ENCODE measurements around the gene ZNF85.
"Not testable (repeated sequence)": the region's sequence is repeated elsewhere in the genome, so short reads cannot be mapped to it uniquely, and the experiment has no call there.

ZNF85 gene

GRCh38 chr19:20923077-20923871 lies at the start of gene ZNF85:
Gene ZNF85 (plus strand): TSS chr19:20923251. CDS start chr19:20923401, 150 bp downstream.
- Mint-ChIP-seq H3K9me3 (peaks cover 78% of the 10 kb centered on the region), H3K4me3 (peak within 1 kb of the TSS; percentile 98), H3K27ac (peak within 1 kb of the TSS; percentile 100), H3K4me1 (peaks cover 22% of the 10 kb centered on the region), H3K27me3 (ENCODE audit: low read depth, poor library complexity) (peaks cover 2% of the 10 kb centered on the region), H3K36me3 (ENCODE audit: low read depth) (peaks cover 51% of the 10 kb centered on the region)
- TF ChIP-seq CTCF (IDR thresholded peaks at IDR 0.05) = no peak
- DNase-seq = peak; percentile 83

GRCh38 chr19:20879501-20879900 lies 43.5 kb upstream of the ZNF85 start:
- no peak overlapping the region for H3K4me3 Mint-ChIP-seq
- no peaks in the 10 kb centered on the region for H3K36me3 Mint-ChIP-seq (ENCODE audit: low read depth)
- H3K27ac Mint-ChIP-seq = no peak overlapping the region
- peaks cover 100% of the 10 kb centered on the region for H3K9me3 Mint-ChIP-seq
- DNase-seq = no peak
- H3K4me1 Mint-ChIP-seq = no peaks in the 10 kb centered on the region
- H3K27me3 Mint-ChIP-seq (ENCODE audit: low read depth, poor library complexity) = no peaks in the 10 kb centered on the region
- no peak for TF ChIP-seq CTCF (IDR thresholded peaks at IDR 0.05)

- peaks cover 8% of the 10 kb centered on the region for H3K27me3 Mint-ChIP-seq (ENCODE audit: low read depth, poor library complexity)
- no peak for DNase-seq
- H3K4me1 Mint-ChIP-seq = no peaks in the 10 kb centered on the region
- no peak overlapping the region for H3K4me3 Mint-ChIP-seq
- no peak overlapping the region for H3K27ac Mint-ChIP-seq
- TF ChIP-seq CTCF (IDR thresholded peaks at IDR 0.05) = no peak
- H3K36me3 Mint-ChIP-seq (ENCODE audit: low read depth) = no peaks in the 10 kb centered on the region
- peaks cover 88% of the 10 kb centered on the region for H3K9me3 Mint-ChIP-seq
Measured at GRCh38 chr19:20912973-20913372, 10.1 kb upstream of the ZNF85 start.

- Mint-ChIP-seq H3K36me3 (ENCODE audit: low read depth) (peaks cover 73% of the 10 kb centered on the region), H3K4me3 (peak overlapping the region; percentile 44), H3K9me3 (peaks cover 83% of the 10 kb centered on the region), H3K27me3 (ENCODE audit: low read depth, poor library complexity) (peaks cover 2% of the 10 kb centered on the region), H3K4me1 (peaks cover 22% of the 10 kb centered on the region), H3K27ac (no peak overlapping the region)
- TF ChIP-seq CTCF (IDR thresholded peaks at IDR 0.05) = no peak
- no peak for DNase-seq
Measured at GRCh38 chr19:20925481-20925880, 2.4 kb downstream of the ZNF85 start.

GRCh38 chr19:20926796-20927195 lies 3.7 kb downstream of the ZNF85 start:
- TF ChIP-seq CTCF (IDR thresholded peaks at IDR 0.05) = no peak
- Mint-ChIP-seq H3K27me3 (ENCODE audit: low read depth, poor library complexity) (peaks cover 2% of the 10 kb centered on the region), H3K27ac (no peak overlapping the region), H3K4me1 (peaks cover 22% of the 10 kb centered on the region), H3K36me3 (ENCODE audit: low read depth) (peaks cover 86% of the 10 kb centered on the region), H3K4me3 (no peak overlapping the region), H3K9me3 (peaks cover 83% of the 10 kb centered on the region)
- no peak for DNase-seq

GRCh38 chr19:20928371-20928770 lies 5.3 kb downstream of the ZNF85 start:
- no peak for TF ChIP-seq CTCF (IDR thresholded peaks at IDR 0.05)
- Mint-ChIP-seq H3K4me3 (no peak overlapping the region), H3K27me3 (ENCODE audit: low read depth, poor library complexity) (peaks cover 2% of the 10 kb centered on the region), H3K9me3 (peaks cover 92% of the 10 kb centered on the region), H3K27ac (no peak overlapping the region), H3K36me3 (ENCODE audit: low read depth) (peaks cover 100% of the 10 kb centered on the region), H3K4me1 (peaks cover 14% of the 10 kb centered on the region)
- no peak for DNase-seq

- not testable (repeated sequence) for H3K4me1 Mint-ChIP-seq; DNase-seq; H3K4me3 Mint-ChIP-seq; H3K27ac Mint-ChIP-seq; H3K27me3 Mint-ChIP-seq (ENCODE audit: low read depth, poor library complexity)
- peaks cover 78% of the 10 kb centered on the region for H3K9me3 Mint-ChIP-seq
- peaks cover 100% of the 10 kb centered on the region for H3K36me3 Mint-ChIP-seq (ENCODE audit: low read depth)
Measured at GRCh38 chr19:20936322-20936947, 13.4 kb downstream of the ZNF85 start.

GRCh38 chr19:20952561-20953095 lies 29.6 kb downstream of the ZNF85 start:
- not testable (repeated sequence) for DNase-seq; H3K27me3 Mint-ChIP-seq (ENCODE audit: low read depth, poor library complexity); H3K4me3 Mint-ChIP-seq; H3K4me1 Mint-ChIP-seq; H3K27ac Mint-ChIP-seq
- H3K36me3 Mint-ChIP-seq (ENCODE audit: low read depth) = peaks cover 40% of the 10 kb centered on the region
- peaks cover 68% of the 10 kb centered on the region for H3K9me3 Mint-ChIP-seq
